Liver (tissue), 3 donors: ENCODE data around the gene STRBP.
A peak's percentile ranks its signal among the peaks of the same experiment; 100 is the strongest.

Experiments used
- JUND ChIP-seq, 2 donors: IDR thresholded peaks; 2 replicates each; pipeline ENCODE4 v1.6.1; 2016; ENCODE audit warnings: antibody characterized with exemption in 2 of 2
- RAD21 ChIP-seq, 2 donors: IDR thresholded peaks; 2 replicates each; pipeline ENCODE4 v1.6.1; 2016; ENCODE audit warnings: antibody characterized with exemption in 2 of 2, mild to moderate bottlenecking in 2 of 2
- TF ChIP-seq, protein P1 (sequence below): IDR thresholded peaks from 2 replicates; pipeline ENCODE4 v1.6.1; 2016; ENCODE audit warnings: antibody characterized with exemption
- TF ChIP-seq, protein P2 (sequence below): fragments of 150-350 bp; IDR thresholded peaks from 2 replicates; pipeline ENCODE4 v1.5.1; 2017; ENCODE audit warnings: improper control_type of control experiment, low read depth, low read length; ENCODE audit not compliant: missing input control
- TF ChIP-seq, protein P3 (sequence below): IDR thresholded peaks from 2 replicates; pipeline ENCODE4 v1.6.1; 2016; ENCODE audit warnings: antibody characterized with exemption, mild to moderate bottlenecking
- donor health status: healthy.
- donor health status: healthy.

DNA sequence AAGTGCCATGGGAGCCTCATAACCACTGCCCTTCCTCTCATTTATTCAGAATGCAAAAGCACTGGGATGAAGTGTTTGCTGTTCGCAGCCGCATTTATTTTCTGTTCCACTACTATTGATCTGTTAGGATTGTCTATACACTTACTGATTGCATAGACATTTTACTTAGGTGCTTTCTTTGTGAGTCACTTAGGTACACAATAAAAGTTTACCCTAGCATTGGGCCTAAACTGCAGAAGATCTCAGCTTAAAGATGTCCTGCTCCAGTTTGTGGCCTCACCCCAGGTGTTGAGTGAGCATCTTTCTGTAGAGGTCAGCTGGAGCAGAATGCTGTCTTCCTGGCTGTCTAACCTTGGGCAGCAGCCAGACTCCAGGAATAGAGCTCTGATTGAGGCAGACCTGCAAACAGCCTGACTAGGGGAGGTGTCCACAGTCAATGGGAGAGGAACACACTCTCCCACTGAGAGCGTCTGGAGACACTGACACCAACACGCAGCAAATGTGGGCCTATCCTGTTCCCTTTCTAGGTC, 181.0 kb downstream of the STRBP start:
- TF ChIP-seq, protein P1, sequence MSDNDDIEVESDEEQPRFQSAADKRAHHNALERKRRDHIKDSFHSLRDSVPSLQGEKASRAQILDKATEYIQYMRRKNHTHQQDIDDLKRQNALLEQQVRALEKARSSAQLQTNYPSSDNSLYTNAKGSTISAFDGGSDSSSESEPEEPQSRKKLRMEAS, result no peak
- TF ChIP-seq JUND (IDR thresholded peaks at IDR 0.05) (peak in 1 of 2 donors; percentile 62), RAD21 (IDR thresholded peaks at IDR 0.05) (peak in 1 of 2 donors; percentile 14)
- TF ChIP-seq, protein P2, sequence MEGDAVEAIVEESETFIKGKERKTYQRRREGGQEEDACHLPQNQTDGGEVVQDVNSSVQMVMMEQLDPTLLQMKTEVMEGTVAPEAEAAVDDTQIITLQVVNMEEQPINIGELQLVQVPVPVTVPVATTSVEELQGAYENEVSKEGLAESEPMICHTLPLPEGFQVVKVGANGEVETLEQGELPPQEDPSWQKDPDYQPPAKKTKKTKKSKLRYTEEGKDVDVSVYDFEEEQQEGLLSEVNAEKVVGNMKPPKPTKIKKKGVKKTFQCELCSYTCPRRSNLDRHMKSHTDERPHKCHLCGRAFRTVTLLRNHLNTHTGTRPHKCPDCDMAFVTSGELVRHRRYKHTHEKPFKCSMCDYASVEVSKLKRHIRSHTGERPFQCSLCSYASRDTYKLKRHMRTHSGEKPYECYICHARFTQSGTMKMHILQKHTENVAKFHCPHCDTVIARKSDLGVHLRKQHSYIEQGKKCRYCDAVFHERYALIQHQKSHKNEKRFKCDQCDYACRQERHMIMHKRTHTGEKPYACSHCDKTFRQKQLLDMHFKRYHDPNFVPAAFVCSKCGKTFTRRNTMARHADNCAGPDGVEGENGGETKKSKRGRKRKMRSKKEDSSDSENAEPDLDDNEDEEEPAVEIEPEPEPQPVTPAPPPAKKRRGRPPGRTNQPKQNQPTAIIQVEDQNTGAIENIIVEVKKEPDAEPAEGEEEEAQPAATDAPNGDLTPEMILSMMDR, result no peak
- TF ChIP-seq, protein P3, sequence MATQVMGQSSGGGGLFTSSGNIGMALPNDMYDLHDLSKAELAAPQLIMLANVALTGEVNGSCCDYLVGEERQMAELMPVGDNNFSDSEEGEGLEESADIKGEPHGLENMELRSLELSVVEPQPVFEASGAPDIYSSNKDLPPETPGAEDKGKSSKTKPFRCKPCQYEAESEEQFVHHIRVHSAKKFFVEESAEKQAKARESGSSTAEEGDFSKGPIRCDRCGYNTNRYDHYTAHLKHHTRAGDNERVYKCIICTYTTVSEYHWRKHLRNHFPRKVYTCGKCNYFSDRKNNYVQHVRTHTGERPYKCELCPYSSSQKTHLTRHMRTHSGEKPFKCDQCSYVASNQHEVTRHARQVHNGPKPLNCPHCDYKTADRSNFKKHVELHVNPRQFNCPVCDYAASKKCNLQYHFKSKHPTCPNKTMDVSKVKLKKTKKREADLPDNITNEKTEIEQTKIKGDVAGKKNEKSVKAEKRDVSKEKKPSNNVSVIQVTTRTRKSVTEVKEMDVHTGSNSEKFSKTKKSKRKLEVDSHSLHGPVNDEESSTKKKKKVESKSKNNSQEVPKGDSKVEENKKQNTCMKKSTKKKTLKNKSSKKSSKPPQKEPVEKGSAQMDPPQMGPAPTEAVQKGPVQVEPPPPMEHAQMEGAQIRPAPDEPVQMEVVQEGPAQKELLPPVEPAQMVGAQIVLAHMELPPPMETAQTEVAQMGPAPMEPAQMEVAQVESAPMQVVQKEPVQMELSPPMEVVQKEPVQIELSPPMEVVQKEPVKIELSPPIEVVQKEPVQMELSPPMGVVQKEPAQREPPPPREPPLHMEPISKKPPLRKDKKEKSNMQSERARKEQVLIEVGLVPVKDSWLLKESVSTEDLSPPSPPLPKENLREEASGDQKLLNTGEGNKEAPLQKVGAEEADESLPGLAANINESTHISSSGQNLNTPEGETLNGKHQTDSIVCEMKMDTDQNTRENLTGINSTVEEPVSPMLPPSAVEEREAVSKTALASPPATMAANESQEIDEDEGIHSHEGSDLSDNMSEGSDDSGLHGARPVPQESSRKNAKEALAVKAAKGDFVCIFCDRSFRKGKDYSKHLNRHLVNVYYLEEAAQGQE, result no peak
